A673 (cell line): ENCODE results near the gene STAB1.

Experiments
- CTCF ChIP-seq: fragments of 300-800, 200-600 bp; sonication (generic); conservative IDR thresholded peaks from 2 replicates; pipeline ENCODE4 v1.5.1; 2017; ENCODE audit warnings: low read depth, mild to moderate bottlenecking, antibody characterized with exemption, low read length, moderate library complexity, mixed read lengths
- EZH2 ChIP-seq: fragments of 200-600 bp; sonication (generic); IDR thresholded peaks from 2 replicates; pipeline ENCODE4 v1.6.1; 2017; ENCODE audit warnings: borderline replicate concordance, low read depth, mild to moderate bottlenecking, mixed read lengths, antibody characterized with exemption, low read length; ENCODE audit not compliant: poor library complexity, severe bottlenecking

DNA sequence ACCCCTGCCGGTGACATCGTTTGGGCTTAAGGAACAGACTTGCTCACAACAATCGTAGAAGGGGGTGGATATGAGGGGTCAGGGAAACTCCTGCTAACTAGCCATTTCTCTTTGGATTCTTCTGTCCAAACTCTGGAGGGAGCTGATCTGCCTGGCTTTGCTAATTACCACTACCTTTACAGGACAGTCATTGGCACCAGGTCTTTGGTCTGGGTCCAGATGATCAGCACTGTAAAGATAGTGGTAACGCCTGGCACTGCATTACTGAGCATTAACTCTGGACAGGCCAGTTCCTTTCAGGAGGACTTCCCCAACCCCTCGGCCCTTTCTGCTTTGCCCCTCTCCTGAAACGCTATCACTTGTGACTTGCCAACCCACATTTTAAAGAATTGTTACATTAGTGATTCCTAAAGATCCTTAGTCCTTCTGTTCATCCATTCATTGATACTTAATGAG is 42.1 kb downstream of the STAB1 start:
- TF ChIP-seq CTCF: no peak
- no peak for TF ChIP-seq EZH2
